ENCODE results near the gene GTPBP10. TPM values are rescaled to one million over a fixed set of nuclear protein-coding genes. Genes with fewer than 3 reads are reported as not detected.

Gene GTPBP10
- total and polyA plus RNA-seq, 9 of the 15 experiments (the other 6 are each of a cell fraction or from before 2014, with no cell fraction given), result 34.6 to 89.8 (median 76.4) TPM

DNA sequence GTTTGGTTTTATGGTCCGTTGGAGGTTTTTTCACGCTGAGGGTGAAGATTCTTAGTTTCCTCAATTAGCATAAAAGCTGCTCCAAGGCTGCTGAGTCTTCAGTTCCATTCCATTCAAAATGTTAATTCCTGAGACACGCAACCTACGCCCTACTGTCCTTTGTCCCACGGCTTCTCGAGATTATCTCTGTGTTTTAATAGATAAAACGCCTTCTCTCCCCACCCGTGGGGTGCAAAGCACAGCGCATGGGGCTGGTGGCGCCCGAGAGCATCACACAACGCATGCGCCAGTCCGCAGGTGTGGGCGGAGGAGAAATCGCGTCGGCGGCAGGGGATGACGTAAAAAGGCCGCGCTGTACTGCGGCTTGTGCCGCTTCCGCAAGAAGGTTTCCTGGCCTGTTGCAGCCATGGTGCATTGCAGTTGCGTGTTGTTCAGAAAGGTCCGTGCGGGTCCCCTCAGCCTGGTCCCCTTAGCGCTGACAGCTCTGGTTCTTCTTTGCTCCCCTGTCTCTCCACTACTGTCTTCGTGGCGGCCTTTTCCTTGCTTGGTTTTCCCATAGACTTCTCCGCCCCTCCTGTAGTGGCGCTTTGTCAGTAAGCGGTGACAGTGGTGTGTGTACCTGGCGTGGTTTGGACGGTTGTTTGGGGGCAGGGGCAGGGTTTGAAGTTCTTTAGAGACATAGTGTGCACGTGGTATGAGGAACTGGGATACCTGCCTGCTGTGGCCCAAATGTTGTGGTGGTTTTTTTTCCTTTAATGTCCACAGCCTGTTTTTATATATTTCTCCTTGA, at the start of gene GTPBP10 (continued):
- TF ChIP-seq, protein P1, sequence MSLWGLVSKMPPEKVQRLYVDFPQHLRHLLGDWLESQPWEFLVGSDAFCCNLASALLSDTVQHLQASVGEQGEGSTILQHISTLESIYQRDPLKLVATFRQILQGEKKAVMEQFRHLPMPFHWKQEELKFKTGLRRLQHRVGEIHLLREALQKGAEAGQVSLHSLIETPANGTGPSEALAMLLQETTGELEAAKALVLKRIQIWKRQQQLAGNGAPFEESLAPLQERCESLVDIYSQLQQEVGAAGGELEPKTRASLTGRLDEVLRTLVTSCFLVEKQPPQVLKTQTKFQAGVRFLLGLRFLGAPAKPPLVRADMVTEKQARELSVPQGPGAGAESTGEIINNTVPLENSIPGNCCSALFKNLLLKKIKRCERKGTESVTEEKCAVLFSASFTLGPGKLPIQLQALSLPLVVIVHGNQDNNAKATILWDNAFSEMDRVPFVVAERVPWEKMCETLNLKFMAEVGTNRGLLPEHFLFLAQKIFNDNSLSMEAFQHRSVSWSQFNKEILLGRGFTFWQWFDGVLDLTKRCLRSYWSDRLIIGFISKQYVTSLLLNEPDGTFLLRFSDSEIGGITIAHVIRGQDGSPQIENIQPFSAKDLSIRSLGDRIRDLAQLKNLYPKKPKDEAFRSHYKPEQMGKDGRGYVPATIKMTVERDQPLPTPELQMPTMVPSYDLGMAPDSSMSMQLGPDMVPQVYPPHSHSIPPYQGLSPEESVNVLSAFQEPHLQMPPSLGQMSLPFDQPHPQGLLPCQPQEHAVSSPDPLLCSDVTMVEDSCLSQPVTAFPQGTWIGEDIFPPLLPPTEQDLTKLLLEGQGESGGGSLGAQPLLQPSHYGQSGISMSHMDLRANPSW (CRISPR knock-in tag; IDR thresholded peaks at IDR 0.05), result no peak
- TF ChIP-seq HMGN3 (IDR thresholded peaks at IDR 0.05; ENCODE audit: borderline replicate concordance, extremely low read depth, insufficient read length, low read depth, low read length) (peak; percentile 88), ZNF23 (CRISPR knock-in tag; IDR thresholded peaks at IDR 0.05) (no peak), POLR2H (tag; IDR thresholded peaks at IDR 0.05; ENCODE audit: low read depth) (peak; percentile 91), DMBX1 (CRISPR knock-in tag; IDR thresholded peaks at IDR 0.05; ENCODE audit: borderline replicate concordance) (no peak), GABPA (tag; conservative IDR thresholded peaks at IDR 0.05; ENCODE audit: low read depth) (peak; percentile 75), PHF20 (IDR thresholded peaks at IDR 0.05; ENCODE audit: partially characterized antibody) (peak; percentile 100), CHD1 (IDR thresholded peaks at IDR 0.05; ENCODE audit: low read length) (no peak), HMG20A (CRISPR knock-in tag; conservative IDR thresholded peaks at IDR 0.05) (no peak), SMC3 (conservative IDR thresholded peaks at IDR 0.05; ENCODE audit: insufficient read depth, low read depth, low read length) (no peak), OTX1 (CRISPR knock-in tag; IDR thresholded peaks at IDR 0.05) (peak; percentile 93), PHB2 (IDR thresholded peaks at IDR 0.05; ENCODE audit: low read depth) (peak; percentile 35; the same call in 1 of the 2 replicates), KLF10 (CRISPR knock-in tag; IDR thresholded peaks at IDR 0.05) (no peak), ZNF263 (CRISPR knock-in tag; IDR thresholded peaks at IDR 0.05; ENCODE audit: borderline replicate concordance) (peak; percentile 36)
- TF ChIP-seq, protein P2, sequence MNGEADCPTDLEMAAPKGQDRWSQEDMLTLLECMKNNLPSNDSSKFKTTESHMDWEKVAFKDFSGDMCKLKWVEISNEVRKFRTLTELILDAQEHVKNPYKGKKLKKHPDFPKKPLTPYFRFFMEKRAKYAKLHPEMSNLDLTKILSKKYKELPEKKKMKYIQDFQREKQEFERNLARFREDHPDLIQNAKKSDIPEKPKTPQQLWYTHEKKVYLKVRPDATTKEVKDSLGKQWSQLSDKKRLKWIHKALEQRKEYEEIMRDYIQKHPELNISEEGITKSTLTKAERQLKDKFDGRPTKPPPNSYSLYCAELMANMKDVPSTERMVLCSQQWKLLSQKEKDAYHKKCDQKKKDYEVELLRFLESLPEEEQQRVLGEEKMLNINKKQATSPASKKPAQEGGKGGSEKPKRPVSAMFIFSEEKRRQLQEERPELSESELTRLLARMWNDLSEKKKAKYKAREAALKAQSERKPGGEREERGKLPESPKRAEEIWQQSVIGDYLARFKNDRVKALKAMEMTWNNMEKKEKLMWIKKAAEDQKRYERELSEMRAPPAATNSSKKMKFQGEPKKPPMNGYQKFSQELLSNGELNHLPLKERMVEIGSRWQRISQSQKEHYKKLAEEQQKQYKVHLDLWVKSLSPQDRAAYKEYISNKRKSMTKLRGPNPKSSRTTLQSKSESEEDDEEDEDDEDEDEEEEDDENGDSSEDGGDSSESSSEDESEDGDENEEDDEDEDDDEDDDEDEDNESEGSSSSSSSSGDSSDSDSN (IDR thresholded peaks at IDR 0.05; ENCODE audit: borderline replicate concordance in 1 of 2, low read depth in 2 of 2, low read length in 2 of 2), result 0 out of 4 replicates have a peak, but pooled peaks of 1 of the 2 experiments have one; percentile 24
- TF ChIP-seq, protein P3, sequence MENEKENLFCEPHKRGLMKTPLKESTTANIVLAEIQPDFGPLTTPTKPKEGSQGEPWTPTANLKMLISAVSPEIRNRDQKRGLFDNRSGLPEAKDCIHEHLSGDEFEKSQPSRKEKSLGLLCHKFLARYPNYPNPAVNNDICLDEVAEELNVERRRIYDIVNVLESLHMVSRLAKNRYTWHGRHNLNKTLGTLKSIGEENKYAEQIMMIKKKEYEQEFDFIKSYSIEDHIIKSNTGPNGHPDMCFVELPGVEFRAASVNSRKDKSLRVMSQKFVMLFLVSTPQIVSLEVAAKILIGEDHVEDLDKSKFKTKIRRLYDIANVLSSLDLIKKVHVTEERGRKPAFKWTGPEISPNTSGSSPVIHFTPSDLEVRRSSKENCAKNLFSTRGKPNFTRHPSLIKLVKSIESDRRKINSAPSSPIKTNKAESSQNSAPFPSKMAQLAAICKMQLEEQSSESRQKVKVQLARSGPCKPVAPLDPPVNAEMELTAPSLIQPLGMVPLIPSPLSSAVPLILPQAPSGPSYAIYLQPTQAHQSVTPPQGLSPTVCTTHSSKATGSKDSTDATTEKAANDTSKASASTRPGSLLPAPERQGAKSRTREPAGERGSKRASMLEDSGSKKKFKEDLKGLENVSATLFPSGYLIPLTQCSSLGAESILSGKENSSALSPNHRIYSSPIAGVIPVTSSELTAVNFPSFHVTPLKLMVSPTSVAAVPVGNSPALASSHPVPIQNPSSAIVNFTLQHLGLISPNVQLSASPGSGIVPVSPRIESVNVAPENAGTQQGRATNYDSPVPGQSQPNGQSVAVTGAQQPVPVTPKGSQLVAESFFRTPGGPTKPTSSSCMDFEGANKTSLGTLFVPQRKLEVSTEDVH (IDR thresholded peaks at IDR 0.05; ENCODE audit: low read depth, partially characterized antibody), result peak; percentile 89
- TF ChIP-seq, protein P4, sequence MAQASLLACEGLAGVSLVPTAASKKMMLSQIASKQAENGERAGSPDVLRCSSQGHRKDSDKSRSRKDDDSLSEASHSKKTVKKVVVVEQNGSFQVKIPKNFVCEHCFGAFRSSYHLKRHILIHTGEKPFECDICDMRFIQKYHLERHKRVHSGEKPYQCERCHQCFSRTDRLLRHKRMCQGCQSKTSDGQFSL (CRISPR knock-in tag; IDR thresholded peaks at IDR 0.05), result peak; percentile 26; the same call in 1 of the 2 replicates
- TF ChIP-seq, protein P4 (tag; IDR thresholded peaks at IDR 0.05), result no peak
